Inflammatory macrophage treated with lipopolysaccharide for 4 hours (primary cell): Measurements from ENCODE around the gene SVOP.
A peak's percentile ranks its signal among the peaks of the same experiment; 100 is the strongest.

Experiments used
- DNase-seq: peaks from one replicate; pipeline ENCODE4 v3.0.0-alpha.2; 2020

The SVOP gene

DNA sequence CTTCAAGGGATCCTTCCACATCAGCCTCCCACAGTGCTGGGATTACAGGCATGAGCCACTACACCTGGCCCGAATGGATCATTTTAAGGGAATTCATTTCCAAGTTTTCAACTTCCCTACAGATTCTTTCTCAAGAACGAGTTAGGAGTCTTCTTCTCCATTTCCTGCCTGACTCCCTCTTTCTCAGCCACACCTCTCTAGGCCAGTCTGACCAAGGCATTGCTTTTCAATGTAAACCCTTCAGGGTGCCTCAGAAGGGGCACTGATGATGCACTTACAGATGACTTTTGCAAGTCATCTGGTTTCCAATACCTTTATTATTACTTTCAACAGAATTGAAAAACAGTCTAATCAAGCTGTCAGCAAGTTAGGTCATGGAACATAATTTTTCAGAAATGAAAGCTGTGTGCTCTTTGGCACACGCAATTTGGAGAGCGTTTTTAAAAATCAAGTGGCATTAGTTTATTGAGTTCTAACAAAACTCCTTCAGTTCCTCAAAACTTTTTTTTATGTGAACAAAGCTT, 47.2 kb downstream of the SVOP start:
- peak; percentile 2 for DNase-seq

DNA sequence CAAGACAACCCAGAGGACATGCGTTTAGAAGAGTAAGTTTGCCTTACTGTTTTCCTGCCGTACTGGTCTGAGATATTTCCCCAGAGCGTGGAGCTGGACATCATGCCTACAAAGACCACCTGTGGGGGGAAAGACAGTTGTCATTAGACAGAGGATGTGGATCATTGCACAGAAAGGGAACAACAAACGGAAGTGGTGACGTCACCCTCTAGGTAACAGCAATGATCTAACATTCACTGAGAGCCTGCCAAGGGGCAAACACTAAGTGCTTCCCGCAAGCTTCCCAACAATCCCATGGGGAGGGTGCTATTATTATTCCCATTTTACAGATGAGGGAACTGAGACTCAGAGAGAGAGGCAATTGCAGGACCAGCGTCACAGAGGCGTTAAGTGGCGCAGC, 48.5 kb downstream of the SVOP start:
- DNase-seq: no peak

DNA sequence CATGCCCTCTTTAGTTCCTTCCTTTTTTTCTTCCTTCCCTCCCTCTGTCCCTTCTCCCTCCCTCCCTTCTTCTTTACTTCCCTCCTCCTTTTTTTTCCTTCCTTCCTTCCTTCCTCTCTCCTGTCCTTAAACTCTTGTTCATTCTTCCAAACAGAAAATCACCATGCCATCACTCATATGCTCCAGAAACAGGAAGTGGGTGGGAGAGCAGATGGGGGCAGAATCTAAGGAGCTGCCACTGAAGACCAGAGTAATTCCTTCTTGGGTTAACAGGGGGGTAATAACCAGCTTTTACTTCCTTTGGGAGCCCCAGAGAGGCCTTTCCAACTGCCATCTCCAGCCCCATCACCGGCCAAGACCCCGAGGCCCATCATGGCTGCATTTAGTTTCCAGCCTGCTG, 51.2 kb downstream of the SVOP start:
- DNase-seq: no peak

DNA sequence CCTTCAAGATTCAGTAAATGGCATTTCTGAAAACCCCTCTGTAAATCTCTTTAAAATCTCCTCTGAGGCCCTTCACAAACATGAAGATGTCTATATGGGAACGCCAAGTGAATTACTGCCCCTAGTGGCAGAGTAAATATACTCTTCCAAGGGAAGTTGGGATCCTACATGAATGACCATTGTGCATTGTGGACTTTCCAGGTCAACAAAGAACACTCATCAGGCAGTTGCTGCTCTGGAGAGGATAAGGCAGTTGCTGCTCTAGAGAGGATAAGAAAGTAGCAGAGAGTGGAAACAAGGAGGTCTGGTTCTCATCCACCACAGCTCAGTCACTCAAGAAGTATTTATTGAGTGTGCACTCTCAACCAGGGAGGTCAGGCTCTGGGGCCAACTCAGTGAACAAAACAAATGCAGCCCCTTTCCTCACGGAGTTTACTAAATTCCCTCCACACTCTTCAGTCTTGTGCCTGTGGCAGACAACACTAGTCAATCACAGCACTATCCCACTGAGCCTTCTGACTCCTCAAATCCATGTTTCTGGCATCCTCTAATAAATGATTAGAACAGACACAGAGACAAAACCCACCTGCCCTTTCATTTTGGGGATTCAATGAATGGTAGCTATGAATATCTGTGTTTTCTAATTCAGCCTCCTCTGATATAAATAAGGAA, 52.9 kb downstream of the SVOP start:
- DNase-seq: peak; percentile 46

DNA sequence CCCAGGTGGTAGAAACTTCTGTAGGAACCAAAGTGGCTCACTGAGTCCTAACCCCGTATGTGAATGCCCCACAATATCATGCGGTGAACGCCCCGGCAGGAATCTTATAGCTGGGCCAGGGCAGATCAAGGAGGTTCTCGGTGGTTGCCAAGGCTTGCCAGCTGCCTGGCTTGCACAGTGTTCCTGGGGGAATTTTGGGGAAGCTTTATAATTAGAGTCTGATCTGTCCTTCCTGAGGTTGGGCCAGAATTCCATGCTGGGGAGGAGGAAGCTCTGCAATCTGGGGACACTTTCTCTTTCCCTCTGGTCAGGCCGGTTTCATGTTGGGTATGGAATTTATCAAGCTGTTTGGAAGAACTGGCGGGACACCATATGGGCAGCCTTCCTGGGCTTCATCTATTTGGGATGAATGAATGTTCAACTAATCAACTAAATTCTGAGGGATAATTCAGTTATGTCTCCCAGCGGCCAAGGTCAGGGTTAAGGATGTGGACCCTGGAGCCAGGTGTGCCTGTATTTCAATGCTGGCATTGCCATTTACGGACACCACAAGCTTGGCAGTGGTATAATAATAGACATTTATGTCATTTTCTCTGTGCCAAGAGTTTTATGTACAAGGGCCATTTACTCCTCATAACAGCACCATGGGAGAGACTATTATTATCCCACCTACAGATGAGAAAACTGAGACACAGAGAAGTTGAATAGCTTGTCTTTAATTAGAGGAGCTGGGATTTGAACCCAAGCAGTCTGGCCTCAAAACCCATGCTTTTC, 54.3 kb downstream of the SVOP start:
- no peak for DNase-seq

DNA sequence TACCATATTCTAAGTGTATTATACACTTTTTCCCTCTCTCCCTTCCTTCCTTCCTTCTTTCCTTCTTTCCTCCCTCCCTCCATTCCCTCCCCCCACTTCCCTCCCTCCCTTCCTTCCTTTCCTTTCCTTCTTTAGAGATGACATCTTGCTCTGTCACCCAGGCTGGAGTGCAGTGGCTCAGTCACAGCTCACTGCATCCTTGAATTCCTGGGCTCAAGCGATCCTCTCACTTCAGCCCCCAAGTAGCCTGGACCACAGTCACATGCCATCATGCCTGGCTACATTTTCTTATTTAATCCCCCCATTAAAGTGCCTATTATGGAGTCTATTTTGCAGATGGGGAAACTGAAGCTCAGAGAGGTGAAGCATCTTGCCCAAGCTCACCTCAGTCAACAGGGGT, 55.0 kb downstream of the SVOP start:
- DNase-seq: no peak

DNA sequence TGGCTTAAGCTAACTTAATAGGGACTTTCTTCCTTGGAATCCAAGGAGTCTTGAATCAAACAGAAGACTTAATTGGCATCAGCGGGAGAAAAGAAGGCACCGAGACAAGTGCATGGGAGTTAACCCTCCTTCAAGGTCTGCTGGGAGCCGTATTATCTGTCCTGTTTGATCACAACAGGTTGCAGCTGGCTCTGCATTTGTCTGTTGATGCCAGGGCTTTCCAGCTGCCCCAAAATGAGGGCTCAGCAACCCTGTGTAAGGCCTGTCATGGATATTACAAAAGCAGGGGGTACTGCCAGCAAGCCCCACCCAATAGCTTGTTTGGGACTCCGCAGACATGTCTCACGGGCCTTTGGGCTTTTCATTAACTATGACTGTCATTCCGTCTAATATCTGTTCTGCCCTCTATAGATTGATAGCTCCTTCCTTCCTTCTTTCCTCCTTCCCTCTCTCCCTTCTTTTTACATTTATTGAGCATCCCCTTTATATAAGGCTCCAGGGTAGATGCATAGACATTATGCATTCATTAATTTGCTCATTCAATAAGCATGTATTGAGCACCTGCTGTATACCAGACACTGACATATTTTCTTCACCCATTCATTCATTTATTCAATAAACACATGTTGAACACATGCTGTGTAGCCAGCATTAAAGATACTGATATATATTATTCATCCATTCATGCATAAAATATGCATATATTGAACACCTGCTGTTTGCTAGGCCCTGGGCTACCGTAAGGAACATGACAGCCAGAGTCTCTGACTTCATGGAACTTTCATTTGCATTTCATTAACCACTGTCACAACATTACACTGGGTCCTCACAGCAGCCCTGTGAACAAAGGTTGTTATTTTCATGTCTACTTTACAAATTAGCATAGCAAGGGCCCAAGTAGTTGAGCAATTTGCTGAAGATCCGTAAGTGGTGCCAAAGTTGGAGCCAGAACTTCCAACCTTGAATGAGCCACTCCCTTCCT, 56.2 kb downstream of the SVOP start:
- DNase-seq: no peak

DNA sequence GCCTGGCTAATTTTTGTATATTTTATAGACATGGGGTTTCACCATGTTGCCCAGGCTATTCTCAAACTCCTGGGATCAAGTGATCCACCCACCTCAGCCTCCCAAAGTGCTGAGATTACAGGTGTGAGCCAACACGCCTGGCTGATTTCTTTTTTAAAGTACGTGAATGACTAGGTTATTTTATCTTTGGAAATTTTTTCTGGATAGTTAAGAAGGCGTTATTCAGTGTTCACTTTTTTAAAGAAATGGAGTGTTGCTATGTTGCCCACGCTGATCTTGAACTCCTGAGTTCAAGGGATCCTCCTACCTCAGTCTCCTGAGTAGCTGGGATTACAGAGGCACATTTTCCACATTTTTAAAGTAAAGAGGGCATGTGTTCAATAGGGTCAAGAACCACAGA, 58.6 kb downstream of the SVOP start:
- DNase-seq: no peak

DNA sequence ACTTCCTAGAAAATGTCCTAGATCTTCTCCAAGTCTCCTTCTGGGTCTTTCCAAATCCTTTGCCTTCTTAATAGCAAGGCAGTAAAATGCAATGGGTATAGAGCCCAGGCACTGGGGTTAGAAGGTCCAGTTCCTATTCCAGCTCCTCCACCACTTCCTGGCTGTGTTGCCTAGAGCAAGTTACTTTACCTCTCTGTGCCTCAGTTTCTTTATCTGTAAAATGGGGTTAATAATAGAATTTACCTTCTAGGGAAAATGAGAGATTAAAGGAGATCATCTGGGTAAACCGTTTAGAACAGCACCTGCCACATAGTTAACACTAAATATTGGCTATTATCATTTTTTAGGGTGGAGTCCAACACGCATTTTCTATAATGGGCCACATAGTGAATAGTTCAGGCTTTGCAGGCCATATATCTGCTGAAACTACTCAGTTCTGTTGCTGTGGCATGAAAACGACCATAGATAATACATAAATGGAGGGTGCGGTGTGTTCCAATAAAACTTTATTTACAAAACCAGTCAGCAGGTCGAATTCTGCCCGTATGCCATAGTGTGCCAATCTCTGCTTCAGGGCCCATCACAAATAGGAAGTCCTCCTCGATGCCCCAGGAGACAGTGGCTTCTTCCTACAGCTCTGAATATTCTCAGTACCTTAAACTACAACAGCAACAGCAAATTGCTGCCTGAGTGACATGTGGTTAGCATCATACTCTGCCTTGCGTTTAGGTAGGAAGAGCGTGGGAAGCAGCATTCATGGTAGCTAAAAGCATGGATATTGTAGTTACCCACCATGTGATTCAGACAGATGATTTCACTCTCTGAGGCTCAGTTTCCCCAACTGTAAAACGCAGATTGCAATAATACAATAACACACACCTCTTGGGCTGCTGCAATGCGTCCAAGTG, 60.9 kb downstream of the SVOP start:
- DNase-seq: no peak

DNA sequence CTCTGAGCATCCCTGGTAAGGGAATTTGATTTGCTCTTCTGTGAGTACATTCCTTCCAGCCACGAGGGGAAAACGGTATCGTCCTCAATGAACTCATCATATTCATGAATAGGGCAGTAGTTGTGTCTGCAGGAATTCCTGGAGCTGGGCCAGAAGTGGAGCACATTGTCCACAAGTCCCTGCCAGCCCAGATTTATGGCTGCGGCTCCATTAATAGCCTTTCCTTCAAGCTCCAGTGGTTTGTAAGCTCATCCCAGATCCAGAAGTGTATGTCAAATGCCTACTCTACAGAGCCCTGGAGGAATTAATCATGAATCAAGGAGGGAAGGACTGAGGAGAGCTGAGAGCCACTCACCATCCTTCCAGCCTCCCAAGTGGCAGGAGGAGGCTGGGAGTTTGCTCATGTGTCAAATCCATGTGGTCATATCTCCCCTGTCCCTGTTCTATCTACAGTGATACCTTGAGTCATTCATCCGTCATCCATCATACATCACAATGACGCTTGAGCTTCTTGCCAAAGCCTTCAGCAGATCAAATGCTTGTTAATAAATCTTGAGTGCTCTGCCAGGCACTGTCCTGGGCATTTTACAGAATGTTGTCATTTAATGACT, 65.5 kb downstream of the SVOP start:
- no peak for DNase-seq

DNA sequence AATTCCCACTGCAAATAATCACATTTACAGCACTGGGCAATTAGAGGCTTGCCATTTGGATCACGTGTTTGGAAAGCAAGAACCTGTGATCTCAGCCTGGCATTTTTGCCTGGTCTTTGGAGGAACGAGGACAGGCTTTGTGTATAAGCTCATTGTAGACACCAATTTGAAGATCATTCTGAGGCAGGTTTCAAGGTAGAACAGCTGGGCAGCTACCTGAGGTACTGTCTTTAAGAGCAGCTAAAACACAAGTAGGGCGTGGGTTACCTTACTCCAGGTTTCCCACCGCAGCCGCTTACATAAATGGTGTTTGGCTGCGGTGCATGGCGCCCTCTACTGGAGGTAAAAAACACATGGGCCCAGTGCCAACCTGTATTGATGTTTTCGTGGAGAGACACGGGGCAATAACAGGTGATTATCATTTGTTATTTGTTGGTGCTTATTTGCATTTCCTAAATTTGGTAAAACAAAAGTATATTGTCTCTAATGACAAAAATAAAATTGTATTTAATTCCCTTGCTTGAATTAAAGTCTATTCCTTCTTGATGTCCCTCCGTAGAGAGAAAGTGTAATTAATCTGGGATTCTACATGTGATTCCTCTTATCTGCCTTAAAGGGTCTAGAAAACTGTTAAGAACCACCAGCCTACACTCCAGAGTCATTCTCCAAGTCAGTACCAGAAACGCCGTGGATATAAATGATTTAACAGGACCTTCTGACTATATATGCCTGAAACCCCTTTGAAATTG, 69.7 kb downstream of the SVOP start:
- DNase-seq: peak; percentile 60

DNA sequence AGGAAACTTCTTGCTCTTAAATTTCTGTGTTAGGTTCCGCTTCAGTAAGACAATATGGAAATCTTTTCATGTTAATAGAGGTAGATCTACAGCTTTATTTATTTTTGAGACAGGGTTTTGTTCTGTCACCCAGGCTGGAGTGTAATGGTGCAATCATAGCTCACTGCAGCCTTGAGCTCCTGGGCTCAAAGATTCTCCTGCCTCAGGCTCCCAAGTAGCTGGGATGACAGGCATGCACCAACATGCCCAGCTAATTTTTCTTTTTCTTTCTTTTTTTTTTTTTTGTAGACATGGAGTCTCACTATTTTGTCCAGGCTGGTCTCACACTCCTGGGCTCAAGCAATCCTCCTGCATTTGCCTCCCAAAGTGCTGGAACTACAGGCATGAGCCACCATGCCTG, 70.9 kb downstream of the SVOP start:
- no peak for DNase-seq

DNA sequence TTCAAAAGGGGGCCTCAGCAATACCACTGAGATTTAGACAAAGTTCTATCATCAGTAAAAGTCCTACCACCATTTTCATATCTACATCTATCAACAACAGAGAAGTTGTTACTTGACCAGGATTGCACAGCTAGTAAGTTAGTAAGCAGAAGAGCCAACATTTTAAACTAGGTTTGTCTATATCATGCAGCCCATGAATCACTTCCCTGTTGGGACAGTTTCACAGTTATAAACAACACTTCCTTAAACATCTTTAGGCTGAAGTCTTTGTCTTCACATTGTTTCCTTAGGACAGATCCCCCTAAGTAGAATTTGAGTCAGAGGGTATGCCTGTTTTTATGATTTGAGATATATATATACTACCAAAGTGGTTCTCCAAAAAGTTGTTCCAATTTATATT, 72.5 kb downstream of the SVOP start:
- peak; percentile 85 for DNase-seq

DNA sequence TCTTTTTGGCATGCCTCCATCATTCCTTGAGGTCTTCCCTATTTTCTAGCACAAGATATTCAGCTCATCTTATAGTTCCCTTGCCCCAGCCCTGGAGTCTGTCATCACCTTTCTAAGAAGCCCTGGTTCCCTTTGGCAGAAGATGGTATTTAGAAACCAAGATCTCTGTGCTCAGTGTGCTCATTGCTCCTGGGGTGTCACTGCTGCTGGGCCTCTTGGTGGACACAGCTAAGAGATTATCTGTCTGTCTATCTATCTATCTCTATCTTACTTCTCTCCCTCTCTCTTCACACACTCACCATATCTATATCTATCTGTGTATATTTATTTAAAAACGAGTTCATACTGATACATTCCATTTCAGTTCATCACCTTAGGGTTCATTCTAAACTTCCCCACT, 73.8 kb downstream of the SVOP start:
- no peak for DNase-seq

DNA sequence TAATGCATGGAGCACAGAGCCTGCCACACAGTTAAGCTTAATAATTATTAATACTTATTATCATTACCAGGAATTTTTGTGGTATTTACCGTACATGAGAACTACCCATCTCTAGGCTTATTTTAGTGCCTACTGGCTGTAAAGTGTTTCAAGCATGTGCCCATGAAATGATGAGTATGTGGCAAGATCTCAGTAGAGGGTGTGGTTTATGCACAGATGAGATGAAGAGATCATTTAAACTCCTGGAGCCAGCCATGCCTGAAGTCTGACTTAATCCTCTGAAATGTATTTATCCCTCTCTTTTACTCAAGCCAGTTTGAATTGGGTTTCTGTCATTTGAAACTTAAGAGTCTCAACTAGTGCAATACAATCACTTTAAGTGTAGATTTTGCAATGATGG, 80.7 kb downstream of the SVOP start:
- no peak for DNase-seq

DNA sequence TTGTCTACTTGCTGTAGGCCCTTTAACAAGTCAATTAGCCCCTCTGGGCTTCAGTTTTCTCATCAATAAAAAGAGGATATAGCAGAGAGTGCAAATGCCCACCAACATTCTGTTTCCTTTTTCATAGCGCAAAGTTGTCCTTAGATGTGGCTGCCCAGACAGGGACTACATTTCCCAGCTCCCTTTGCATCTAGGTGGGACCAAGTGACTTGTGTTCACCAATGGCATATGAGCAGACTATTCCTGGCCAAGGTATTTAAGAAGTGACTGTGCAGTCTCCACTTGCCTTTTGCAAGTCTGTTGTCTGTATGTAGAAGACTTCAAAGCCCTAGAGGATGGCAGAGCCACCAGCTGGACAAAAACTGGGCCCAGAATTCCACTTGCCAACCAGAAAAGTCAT, 81.3 kb downstream of the SVOP start:
- DNase-seq: peak; percentile 46

DNA sequence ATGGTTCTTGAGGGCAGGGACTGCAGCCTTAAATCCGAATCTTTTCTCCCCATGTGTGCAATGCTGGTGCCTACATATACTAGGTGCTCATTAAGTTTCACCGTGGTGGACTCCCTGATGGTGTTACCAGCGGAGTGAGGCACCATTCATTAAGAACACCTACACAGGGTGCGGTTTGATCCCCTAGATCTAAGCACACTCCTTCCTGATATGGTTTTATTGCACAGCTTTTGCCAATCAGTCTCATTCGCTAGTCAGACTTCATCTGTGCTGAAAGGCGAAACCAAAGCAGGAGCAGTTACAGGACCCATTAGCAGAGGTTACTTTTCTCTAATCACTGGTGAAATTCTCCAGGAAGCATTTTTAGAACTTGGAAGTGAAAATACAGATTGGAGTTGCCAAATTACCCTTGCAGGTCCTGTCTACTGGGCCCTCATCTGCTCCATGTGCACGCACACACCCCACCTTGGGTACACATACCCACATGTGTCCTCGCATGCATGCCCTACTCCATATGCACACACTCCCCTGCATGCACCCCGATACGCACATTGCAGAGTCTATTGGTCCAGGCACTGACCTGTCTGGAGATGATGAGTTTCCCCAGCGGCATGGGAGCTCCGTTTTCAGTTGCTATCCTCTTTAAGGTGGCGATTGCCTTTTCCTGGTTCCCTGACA, 82.5 kb downstream of the SVOP start:
- no peak for DNase-seq

DNA sequence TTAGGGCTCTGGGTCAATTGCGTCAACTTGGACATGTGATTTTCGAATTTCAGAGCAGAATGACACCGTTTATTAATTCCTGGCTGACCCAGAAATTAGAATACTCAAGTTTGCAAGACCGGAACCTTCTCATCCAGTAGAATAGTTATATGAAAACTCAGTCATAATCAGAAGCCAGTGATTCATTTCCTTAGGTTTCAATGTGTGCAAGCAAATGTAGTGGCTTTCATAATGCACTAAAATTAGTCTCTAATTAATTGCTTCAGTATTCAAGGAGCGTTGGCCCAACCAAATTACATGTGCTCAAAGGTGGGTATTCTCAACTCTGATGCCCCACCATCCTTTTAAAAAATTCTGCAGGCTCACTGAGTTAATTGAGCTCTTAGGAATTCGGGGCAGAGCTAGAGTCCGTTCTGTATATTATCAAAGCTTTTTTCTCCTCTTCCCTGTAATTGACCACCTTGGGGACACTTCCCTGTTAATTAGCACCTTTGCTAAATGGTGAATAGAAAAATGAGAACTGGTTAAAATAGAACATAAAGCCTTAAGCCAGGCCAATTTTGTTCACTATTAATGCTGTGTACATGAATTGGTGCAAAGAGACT, 85.6 kb downstream of the SVOP start:
- DNase-seq: no peak

DNA sequence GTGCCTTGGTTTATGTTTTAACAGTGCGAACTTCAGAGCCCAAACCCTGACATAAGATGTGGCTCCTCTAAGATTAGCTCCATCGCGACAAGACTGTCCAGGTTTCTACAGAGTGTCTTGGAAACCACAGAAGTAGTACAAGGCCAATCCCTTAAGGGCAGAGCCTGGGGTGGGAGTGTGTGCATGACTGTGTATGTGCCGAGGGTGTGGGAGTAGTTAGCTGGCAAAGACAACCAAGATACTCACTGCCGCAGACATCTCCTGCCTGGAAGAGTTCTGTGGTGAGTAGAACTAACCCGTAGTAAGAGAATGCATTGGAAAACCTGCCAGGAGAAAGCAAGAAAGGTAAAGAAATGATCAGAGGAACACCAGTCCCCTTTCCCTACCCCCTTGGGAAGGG, 86.9 kb downstream of the SVOP start:
- no peak for DNase-seq

DNA sequence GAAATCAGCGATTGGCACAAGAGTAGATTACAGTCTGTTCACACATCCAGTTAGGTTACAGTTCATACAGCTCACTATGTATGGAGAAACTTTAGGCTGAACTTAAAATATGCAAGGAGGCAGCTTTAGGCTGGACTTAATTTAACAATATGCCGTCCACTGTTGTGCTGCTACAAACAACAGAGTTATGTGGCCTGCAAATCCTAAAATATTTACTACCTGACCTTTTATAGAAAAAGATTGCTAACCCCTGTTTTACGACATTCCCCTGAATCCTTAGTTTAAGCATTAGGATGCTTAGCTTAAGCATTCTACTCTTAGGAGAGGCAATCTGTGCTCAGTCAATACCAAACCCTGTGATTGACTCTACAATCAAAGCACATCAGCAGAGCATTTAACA, 90.1 kb downstream of the SVOP start:
- DNase-seq: no peak
